NCI-H1930 (cell line): Measurements from ENCODE around the gene HOXD8.

Source experiments
- DNase-seq, 2 experiments: peaks; one replicate each; lab custom pipeline; 2025; lab: John Stamatoyannopoulos, UW

HOXD8 gene

GRCh38 chr2:176117162-176117822, 12.2 kb upstream of the HOXD8 start:
- no peak for DNase-seq

DNA sequence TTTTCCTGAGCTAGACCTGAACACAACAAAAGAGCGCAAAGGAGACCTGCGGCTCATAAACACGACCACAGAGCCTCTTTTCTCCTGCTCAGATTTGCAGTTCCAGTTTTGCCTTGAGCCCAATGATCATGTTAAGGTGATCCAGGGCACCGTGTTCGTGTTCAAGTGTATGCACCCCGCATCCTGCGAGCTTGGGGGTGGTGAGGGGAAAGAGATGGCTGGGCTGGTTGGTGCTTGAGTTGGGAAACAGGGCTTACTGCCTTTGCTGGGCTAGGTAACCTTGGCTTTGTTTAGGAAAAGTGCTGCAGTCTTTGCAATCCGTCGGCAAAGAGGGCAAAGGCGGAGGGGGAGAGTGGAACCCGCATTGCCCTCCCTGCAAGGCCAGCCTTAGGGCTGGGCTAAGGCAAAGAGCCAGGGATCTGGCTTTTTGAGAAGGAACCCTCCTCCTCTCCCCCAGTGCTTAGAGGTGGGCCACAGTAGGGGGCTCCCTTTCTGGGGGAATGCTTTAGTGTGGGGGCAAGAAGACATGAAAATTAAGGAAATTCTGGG, 11.6 kb upstream of the HOXD8 start:
- DNase-seq = no peak

- DNase-seq = no peak
Measured at GRCh38 chr2:176118601-176119339, 10.7 kb upstream of the HOXD8 start.

GRCh38 chr2:176120364-176121189, 8.9 kb upstream of the HOXD8 start:
- DNase-seq = no peak

GRCh38 chr2:176121190-176122051, 8.1 kb upstream of the HOXD8 start:
- no peak for DNase-seq

GRCh38 chr2:176122052-176122682, 7.3 kb upstream of the HOXD8 start:
- DNase-seq = peak in 1 of 2 experiments; percentile 68

- peak in 1 of 2 experiments; percentile 40 for DNase-seq
Measured at GRCh38 chr2:176122683-176123410, 6.7 kb upstream of the HOXD8 start, which contains the start of gene HOXD9. Gene HOXD9, plus strand, starts transcription at chr2:176122719. Its CDS starts 50 bp downstream, at chr2:176122769.

- no peak for DNase-seq
Measured at GRCh38 chr2:176123411-176124109, 5.9 kb upstream of the HOXD8 start.

DNA sequence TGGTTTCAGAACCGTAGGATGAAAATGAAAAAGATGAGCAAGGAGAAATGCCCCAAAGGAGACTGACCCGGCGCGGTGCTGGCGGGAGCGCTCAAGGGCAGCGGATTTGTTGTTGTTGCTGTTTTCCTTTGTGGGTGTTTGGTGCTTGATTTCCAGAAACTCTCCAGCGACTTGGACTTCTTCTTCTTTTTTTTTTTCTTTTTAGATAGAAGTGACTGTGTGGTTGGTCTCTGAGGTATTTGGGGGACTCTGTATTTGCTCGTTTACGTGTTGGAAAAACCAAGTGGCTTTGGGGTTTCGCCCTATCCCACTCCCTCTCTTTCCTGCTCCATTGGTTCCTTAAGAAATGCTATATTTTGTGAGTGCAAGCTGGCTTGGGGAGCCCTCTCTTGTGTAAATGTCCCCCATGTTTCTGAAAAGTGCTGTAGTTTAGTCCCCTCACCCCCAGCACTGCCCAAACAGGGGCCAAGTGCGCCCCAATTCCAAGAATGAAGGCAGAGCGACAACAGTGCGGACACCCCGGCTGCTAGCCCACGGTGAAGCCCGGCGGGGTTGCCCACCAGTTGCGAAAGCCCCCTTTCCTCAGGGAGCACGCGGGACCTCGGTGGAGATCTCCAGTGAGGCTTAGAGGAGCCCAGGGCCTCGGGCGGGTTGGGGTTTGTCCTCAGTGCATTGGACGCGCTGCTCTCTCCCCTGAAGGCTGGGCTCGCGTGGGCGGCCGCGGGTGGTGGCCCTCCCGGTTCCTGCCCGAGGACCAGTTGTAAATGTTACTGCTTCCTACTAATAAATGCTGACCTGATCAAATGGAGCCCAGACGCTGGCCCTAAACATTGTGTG, 5.2 kb upstream of the HOXD8 start:
- no peak for DNase-seq

- DNase-seq = no peak
Measured at GRCh38 chr2:176124947-176125771, 4.3 kb upstream of the HOXD8 start.

DNA sequence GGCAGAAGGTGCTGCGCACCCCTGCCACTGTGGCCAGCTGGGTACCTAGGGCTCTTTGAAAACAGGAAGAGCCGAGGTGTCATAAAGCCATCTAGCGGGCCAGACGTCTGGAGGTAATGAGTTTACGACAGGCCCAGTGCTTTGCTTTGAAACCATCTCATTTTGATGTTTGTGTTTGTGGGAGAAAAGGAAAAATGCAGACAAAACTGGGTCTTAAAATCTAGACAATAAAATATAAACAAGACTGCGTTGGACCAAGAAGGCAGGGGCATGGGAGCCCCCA, 3.8 kb upstream of the HOXD8 start:
- peak in 1 of 2 experiments; percentile 54 for DNase-seq

DNA sequence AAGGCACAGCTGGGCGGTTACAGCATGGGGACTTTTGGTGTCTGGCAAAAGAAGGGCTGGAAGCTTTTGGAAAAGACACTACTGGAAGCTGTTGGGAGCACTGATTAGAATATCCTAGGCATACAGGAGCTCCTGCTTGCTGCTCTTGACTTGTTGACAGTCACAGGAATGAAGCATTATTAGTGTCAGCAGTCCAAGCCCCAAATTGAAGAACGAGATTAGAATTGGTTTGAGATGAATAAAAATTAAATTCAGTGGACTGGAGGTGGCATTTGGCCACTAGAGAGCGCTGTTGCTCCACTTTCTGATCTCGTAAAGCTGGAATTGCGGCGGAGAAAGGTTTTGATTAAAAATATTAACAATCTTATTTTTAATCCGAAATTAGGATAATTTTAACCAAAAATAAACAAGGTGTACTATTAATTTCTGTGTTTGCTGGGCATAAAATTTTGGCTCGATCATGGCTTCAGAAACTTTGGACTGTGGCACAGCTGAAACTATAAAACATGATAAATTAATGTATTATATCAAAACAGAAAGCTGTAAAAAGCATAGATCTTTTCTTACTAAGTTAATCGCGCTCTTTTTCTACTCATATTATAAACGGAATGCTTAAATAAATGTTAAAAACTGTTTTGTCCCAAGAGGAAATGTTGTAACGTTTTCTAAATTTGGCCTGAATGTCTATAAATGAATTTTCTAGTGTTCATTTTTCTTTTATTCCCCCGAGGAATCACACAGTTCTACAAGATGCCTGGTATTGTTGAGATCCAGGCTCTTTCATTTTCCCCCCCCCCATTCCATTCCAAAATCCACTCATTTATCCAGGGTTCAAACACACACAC, 2.4 kb upstream of the HOXD8 start:
- DNase-seq = peak; percentile 47 to 84

DNA sequence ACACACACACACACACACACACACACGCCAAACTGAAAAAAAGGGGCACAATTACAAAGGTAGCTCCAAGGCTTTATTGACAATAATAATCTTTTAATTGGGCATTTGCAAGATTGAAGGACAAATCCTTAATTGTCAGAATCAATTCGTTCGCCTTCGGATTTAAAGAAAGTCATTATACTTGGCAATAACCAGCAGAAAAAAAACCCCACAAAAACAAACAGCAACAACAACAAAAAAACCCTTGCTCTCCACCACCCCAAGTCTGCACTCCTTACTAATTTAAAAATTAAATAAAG, 1.8 kb upstream of the HOXD8 start:
- no peak for DNase-seq

GRCh38 chr2:176128172-176128981, 1.1 kb upstream of the HOXD8 start:
- DNase-seq = peak in 1 of 2 experiments; percentile 37

GRCh38 chr2:176129813-176130146, 275 bp downstream of the HOXD8 start:
- no peak for DNase-seq

- DNase-seq = peak; percentile 21 to 54
Measured at GRCh38 chr2:176130147-176130956, 847 bp downstream of the HOXD8 start.
